Skin epidermis (tissue), 12 donors: Measurements from ENCODE around the gene SERPINE2.
A peak's percentile ranks its signal among the peaks of the same experiment; 100 is the strongest.

Source experiments
- H3K27ac ChIP-seq, 21 experiments: fragments of 200-600 bp; sonication (generic) in 11 of 21; one replicate each; pipeline ENCODE4 v1.5.0; 2020; ENCODE audit warnings: mild to moderate bottlenecking in 3 of 21, inconsistent platforms in 2 of 21, moderate library complexity in 2 of 21
- H3K4me3 ChIP-seq, 7 experiments: fragments of 200-600 bp; sonication (generic) in 2 of 7; one replicate each; pipeline ENCODE4 v1.5.0; 2020; ENCODE audit warnings: inconsistent platforms in 2 of 7, mild to moderate bottlenecking in 2 of 7, moderate library complexity in 1 of 7

Gene SERPINE2

GRCh38 chr2:223930103-223930976, 108.7 kb downstream of the SERPINE2 start:
- no peak overlapping the region for H3K4me3 ChIP-seq
- H3K27ac ChIP-seq, result peak overlapping the region in 3 of 21 experiments; percentile 26 to 62 (median 60)

- peak overlapping the region in 1 of 21 experiments; percentile 2 for H3K27ac ChIP-seq
- no peak overlapping the region for H3K4me3 ChIP-seq
These were observed 109.4 kb downstream of the SERPINE2 start for GRCh38 chr2:223929571-223930102.

- Histone ChIP-seq H3K27ac (no peak overlapping the region), H3K4me3 (no peak overlapping the region)
These were observed 110.7 kb downstream of the SERPINE2 start for GRCh38 chr2:223928113-223929006.

GRCh38 chr2:223925106-223925505, 114.0 kb downstream of the SERPINE2 start:
- H3K27ac ChIP-seq, result no peak overlapping the region
- no peak overlapping the region for H3K4me3 ChIP-seq
